ENCODE measurements around the gene ZNRD2.

ZNRD2 gene

DNA sequence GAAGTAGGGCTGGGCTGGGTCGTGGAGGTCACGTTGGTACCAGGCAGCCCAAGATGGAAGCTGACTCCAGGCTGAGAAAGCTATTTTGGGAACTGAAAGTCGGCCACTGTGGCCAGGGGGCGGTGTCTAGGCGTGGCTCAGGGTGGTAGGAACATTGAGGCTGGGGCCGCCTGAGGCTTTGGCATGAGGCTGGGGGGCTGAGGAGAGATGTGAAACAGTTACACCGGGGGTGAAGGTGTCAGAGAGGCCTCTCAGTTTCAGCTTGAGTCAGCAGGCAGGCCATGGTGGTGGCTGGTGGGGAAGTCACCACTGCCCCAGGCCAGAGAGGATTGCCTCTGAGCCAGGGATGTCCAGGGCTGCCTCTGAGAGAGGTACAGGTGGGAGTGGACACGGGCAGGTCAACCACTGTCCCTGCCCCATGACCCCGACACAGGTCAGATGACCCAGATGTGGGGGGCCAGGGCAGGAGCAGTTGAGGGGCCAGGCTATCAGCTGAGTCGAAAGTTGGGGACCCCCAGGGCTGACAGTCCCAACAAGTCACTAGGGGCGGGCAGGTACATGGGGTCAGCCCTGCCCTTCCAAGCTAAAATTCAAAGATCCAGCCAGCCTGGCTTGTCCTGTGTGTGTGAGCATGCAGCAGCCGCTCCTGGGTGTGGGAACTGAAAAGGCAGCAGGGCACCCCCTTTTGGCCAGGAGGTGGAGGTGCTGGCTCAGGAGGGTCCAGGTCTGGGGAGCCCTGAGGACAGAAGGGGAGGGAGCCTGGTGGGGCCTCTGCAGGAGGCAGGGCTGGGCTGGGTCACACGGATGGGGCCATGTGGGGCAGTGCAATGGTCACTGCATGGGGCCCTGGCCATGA, 18.1 kb downstream of the ZNRD2 start:
- Histone ChIP-seq H3K36me3 (ENCODE audit: insufficient read depth, low read length) (peaks cover 37% of the 10 kb centered on the region), H3K27me3 (ENCODE audit: control insufficient read depth, insufficient read depth, low read length) (no peaks in the 10 kb centered on the region), H3K4me1 (ENCODE audit: control insufficient read depth, insufficient read depth, low read length) (peaks cover 16% of the 10 kb centered on the region), H3K9me3 (replicated peaks; ENCODE audit: low read length) (no peaks in the 10 kb centered on the region), H3K4me2 (ENCODE audit: low read length) (no peak overlapping the region), H3K9ac (ENCODE audit: low read depth, low read length) (no peak overlapping the region), H3K4me3 (ENCODE audit: low read length) (no peak overlapping the region)

GRCh38 chr11:65589444-65590239, 19.4 kb downstream of the ZNRD2 start:
- H3K27me3 ChIP-seq (ENCODE audit: control insufficient read depth, insufficient read depth, low read length): no peaks in the 10 kb centered on the region
- no peak overlapping the region for H3K4me3 ChIP-seq (ENCODE audit: low read length)
- peaks cover 28% of the 10 kb centered on the region for H3K36me3 ChIP-seq (ENCODE audit: insufficient read depth, low read length)
- no peaks in the 10 kb centered on the region for H3K9me3 ChIP-seq (replicated peaks; ENCODE audit: low read length)
- H3K4me1 ChIP-seq (ENCODE audit: control insufficient read depth, insufficient read depth, low read length): peaks cover 20% of the 10 kb centered on the region
- H3K9ac ChIP-seq (ENCODE audit: low read depth, low read length): no peak overlapping the region
- H3K4me2 ChIP-seq (ENCODE audit: low read length): no peak overlapping the region

GRCh38 chr11:65590240-65590738, 20.0 kb downstream of the ZNRD2 start:
- Histone ChIP-seq H3K9ac (ENCODE audit: low read depth, low read length) (no peak overlapping the region), H3K36me3 (ENCODE audit: insufficient read depth, low read length) (peaks cover 25% of the 10 kb centered on the region), H3K9me3 (replicated peaks; ENCODE audit: low read length) (no peaks in the 10 kb centered on the region), H3K4me3 (ENCODE audit: low read length) (no peak overlapping the region), H3K27me3 (ENCODE audit: control insufficient read depth, insufficient read depth, low read length) (no peaks in the 10 kb centered on the region), H3K4me2 (ENCODE audit: low read length) (no peak overlapping the region), H3K4me1 (ENCODE audit: control insufficient read depth, insufficient read depth, low read length) (peaks cover 20% of the 10 kb centered on the region)

- Histone ChIP-seq H3K9ac (ENCODE audit: low read depth, low read length) (no peak overlapping the region), H3K4me2 (ENCODE audit: low read length) (no peak overlapping the region), H3K27me3 (ENCODE audit: control insufficient read depth, insufficient read depth, low read length) (no peaks in the 10 kb centered on the region), H3K4me1 (ENCODE audit: control insufficient read depth, insufficient read depth, low read length) (peaks cover 20% of the 10 kb centered on the region), H3K4me3 (ENCODE audit: low read length) (no peak overlapping the region), H3K36me3 (ENCODE audit: insufficient read depth, low read length) (peaks cover 12% of the 10 kb centered on the region), H3K9me3 (replicated peaks; ENCODE audit: low read length) (no peaks in the 10 kb centered on the region)
These were observed 21.9 kb downstream of the ZNRD2 start for GRCh38 chr11:65591939-65592857.

DNA sequence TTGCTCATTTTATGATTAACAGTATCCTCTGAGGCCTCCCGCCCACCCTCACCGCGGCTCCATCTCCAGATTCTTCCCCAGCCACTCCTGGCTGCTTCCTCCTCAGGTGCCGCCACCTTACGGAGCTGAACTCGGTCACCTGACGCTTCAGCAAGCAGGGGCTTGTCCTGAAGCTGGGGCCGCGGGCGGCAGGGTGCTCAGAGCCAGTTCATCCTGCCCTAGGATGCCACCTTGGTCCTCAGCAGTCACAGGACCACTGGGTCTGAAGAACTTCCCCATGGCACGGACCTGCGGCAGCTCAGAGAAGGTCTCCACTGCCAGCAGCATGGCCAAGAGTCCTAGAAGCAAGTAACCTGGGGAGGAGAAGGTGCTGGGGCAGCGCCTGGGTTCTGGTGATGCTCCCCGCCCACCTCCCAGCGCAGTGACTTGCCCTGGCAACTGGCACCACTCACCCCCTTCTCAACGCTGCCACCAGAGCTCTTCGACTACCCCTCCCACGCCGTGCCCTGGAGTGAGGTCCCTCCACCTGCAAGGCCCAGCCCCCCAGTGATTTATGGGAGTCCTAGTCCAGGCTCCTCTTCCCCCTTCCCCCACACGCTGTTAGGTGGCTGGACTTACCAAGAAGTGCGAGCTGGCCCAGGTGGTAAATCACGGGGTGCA, 22.7 kb downstream of the ZNRD2 start:
- no peak overlapping the region for H3K4me3 ChIP-seq (ENCODE audit: low read length)
- H3K9me3 ChIP-seq (replicated peaks; ENCODE audit: low read length): no peaks in the 10 kb centered on the region
- H3K9ac ChIP-seq (ENCODE audit: low read depth, low read length): no peak overlapping the region
- peaks cover 13% of the 10 kb centered on the region for H3K4me1 ChIP-seq (ENCODE audit: control insufficient read depth, insufficient read depth, low read length)
- no peaks in the 10 kb centered on the region for H3K27me3 ChIP-seq (ENCODE audit: control insufficient read depth, insufficient read depth, low read length)
- H3K4me2 ChIP-seq (ENCODE audit: low read length): no peak overlapping the region
- peaks cover 15% of the 10 kb centered on the region for H3K36me3 ChIP-seq (ENCODE audit: insufficient read depth, low read length)

DNA sequence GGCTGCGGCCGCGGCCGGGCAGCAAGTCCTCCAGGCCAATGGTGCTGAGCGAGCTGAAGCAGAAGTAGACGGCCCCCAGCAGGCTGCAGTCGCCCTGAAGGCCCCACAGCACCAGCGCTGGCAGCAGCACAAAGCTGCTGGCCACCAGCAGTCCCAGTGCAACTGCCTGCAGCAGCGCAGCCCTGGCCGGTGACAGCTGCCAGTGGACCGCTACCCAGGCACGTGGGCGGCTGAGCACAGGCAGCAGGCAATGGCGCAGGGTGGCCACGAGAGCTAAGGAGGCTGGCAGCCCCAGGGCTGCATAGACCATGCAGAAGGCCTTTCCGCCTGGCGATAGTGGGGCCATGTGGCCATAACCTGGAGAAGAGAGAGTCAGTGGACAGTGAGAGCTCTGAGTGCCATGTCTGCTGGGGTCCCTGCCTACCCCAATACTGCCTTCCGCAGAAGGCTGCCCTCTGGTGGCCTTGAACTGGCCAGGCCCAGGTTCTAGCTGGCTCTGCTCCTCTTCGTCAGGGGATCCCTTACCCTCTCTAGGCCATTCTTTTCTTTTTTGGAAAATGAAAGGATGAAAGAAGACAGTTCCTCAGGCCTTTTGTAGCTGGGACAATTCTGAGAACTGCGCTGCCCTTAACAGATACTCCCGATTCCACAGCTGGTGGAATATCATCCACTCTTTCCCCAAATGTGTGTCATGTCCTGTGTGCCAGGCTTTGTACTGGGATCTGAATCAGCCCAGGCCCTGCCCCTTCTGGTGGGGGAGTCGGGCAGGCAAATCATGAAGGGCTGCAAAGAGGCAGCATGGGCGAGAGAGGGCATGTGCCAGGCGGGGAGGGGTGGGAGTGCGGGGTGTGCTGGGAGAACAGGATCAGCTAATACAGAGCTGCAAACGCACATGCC, 23.5 kb downstream of the ZNRD2 start:
- H3K4me1 ChIP-seq (ENCODE audit: control insufficient read depth, insufficient read depth, low read length): peaks cover 8% of the 10 kb centered on the region
- no peaks in the 10 kb centered on the region for H3K9me3 ChIP-seq (replicated peaks; ENCODE audit: low read length)
- H3K27me3 ChIP-seq (ENCODE audit: control insufficient read depth, insufficient read depth, low read length): no peaks in the 10 kb centered on the region
- H3K36me3 ChIP-seq (ENCODE audit: insufficient read depth, low read length): peaks cover 23% of the 10 kb centered on the region
- H3K4me3 ChIP-seq (ENCODE audit: low read length): no peak overlapping the region
- H3K4me2 ChIP-seq (ENCODE audit: low read length): peak overlapping the region; percentile 53
- H3K9ac ChIP-seq (ENCODE audit: low read depth, low read length): no peak overlapping the region

GRCh38 chr11:65595131-65595530, 24.9 kb downstream of the ZNRD2 start:
- no peak overlapping the region for H3K4me3 ChIP-seq (ENCODE audit: low read length)
- H3K36me3 ChIP-seq (ENCODE audit: insufficient read depth, low read length): peaks cover 27% of the 10 kb centered on the region
- H3K9me3 ChIP-seq (replicated peaks; ENCODE audit: low read length): no peaks in the 10 kb centered on the region
- no peak overlapping the region for H3K4me2 ChIP-seq (ENCODE audit: low read length)
- H3K4me1 ChIP-seq (ENCODE audit: control insufficient read depth, insufficient read depth, low read length): peaks cover 8% of the 10 kb centered on the region
- no peaks in the 10 kb centered on the region for H3K27me3 ChIP-seq (ENCODE audit: control insufficient read depth, insufficient read depth, low read length)
- H3K9ac ChIP-seq (ENCODE audit: low read depth, low read length): no peak overlapping the region

DNA sequence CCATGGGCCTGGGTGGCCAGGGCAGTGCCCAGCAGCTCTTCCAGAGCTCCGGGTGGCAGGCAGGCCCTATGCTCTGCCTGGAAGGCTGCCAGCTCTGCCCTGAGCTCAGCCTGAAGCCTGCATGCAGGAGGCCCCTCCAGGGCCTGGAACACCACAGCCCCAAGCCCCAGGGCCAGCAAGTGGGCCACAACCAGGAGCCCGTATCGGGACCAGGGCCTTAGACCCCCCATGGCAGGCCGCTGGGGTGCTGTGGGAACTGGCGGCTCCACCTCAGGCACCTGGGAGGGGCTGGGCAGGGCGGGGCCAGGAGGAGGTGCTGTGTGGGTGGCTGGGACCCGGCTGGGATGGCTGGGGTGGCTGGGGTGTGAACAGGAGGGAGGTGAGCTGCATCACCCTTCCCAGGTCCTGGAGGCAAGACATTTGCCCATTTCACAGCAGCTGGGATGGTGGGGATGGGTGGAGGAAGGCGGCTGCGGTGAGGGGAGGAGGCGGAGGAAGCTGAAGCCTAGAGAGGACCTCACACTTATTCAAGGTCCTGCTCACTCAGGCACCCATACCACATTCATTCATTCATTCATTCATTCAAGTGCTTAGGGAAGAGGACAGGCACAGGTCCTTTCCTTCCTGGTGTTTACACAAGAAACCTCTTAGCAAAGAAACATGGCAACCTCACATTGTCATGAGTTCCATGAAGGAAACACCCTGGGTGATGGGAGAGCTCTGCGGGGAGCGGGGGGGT, 25.4 kb downstream of the ZNRD2 start, which contains the start of gene KCNK7:
Gene KCNK7, minus strand, starts transcription at position 258 of the 739 bp plus-strand sequence. Its CDS starts 28 bp downstream, at position 230.
- Histone ChIP-seq H3K9ac (ENCODE audit: low read depth, low read length) (no peak within 1 kb of the TSS), H3K27me3 (ENCODE audit: control insufficient read depth, insufficient read depth, low read length) (no peaks in the 10 kb centered on the region), H3K36me3 (ENCODE audit: insufficient read depth, low read length) (peaks cover 27% of the 10 kb centered on the region), H3K9me3 (replicated peaks; ENCODE audit: low read length) (no peaks in the 10 kb centered on the region), H3K4me3 (ENCODE audit: low read length) (no peak within 1 kb of the TSS), H3K4me1 (ENCODE audit: control insufficient read depth, insufficient read depth, low read length) (peaks cover 8% of the 10 kb centered on the region), H3K4me2 (ENCODE audit: low read length) (no peak within 1 kb of the TSS)

DNA sequence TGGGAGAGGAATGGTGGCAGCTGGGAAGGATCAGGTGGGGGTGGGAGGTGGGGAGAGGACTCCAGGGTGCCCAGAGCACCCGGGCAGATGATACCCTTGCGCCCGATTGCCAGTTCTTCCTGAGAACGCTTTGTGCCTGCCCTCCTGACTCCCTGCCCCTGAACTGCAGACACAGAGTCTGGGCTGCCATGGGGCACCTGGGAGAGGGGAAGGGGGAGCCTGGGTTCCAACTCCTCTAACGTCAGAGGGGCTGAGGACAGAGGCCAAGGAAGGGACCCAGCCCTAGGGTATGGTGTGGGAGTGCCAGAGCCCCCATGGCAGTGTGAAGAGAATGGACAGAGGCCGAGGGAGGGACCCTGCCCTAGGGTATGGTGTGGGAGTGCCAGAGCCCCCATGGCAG, 26.2 kb downstream of the ZNRD2 start:
- no peaks in the 10 kb centered on the region for H3K9me3 ChIP-seq (replicated peaks; ENCODE audit: low read length)
- peaks cover 8% of the 10 kb centered on the region for H3K4me1 ChIP-seq (ENCODE audit: control insufficient read depth, insufficient read depth, low read length)
- no peak overlapping the region for H3K4me2 ChIP-seq (ENCODE audit: low read length)
- no peak overlapping the region for H3K4me3 ChIP-seq (ENCODE audit: low read length)
- H3K27me3 ChIP-seq (ENCODE audit: control insufficient read depth, insufficient read depth, low read length): no peaks in the 10 kb centered on the region
- peaks cover 29% of the 10 kb centered on the region for H3K36me3 ChIP-seq (ENCODE audit: insufficient read depth, low read length)
- H3K9ac ChIP-seq (ENCODE audit: low read depth, low read length): no peak overlapping the region
